LNCaP clone FGC (cell line): ENCODE measurements around the gene FKRP.
"Not testable (repeated sequence)": the region's sequence is repeated elsewhere in the genome, so short reads cannot be mapped to it uniquely, and the experiment has no call there.

ENCODE experiments used
- DNase-seq: peaks from one replicate; pipeline ENCODE4 v3.0.0-alpha.2; 2011; ENCODE audit warnings: low read depth
- H3K4me3 ChIP-seq: 2 replicates; pipeline ENCODE4 v1.5.1; 2011; ENCODE audit warnings: mild to moderate bottlenecking, low read depth, low read length, control low read depth
- CTCF ChIP-seq: IDR thresholded peaks from 2 replicates; pipeline ENCODE4 v1.5.1; 2012; ENCODE audit warnings: mild to moderate bottlenecking; ENCODE audit not compliant: control insufficient read depth, insufficient read depth; ENCODE audit errors: extremely low read depth

Gene FKRP

GRCh38 chr19:46772170-46773017, 26.5 kb downstream of the FKRP start:
- no peak for DNase-seq
- no peak overlapping the region for H3K4me3 ChIP-seq
- no peak for TF ChIP-seq CTCF

- TF ChIP-seq CTCF, result no peak
- no peak for DNase-seq
- H3K4me3 ChIP-seq, result no peak overlapping the region
Measured at GRCh38 chr19:46773018-46773399, 27.2 kb downstream of the FKRP start.

GRCh38 chr19:46775642-46776258, 29.9 kb downstream of the FKRP start:
- H3K4me3 ChIP-seq, result no peak overlapping the region
- no peak for DNase-seq
- no peak for TF ChIP-seq CTCF

- no peak for DNase-seq
- TF ChIP-seq CTCF, result no peak
Measured at GRCh38 chr19:46776927-46777911, 31.4 kb downstream of the FKRP start.

GRCh38 chr19:46777956-46778645, 32.2 kb downstream of the FKRP start:
- DNase-seq, H3K4me3 ChIP-seq: not testable (repeated sequence)

More at GRCh38 chr19:46776927-46777911, 31.4 kb downstream of the FKRP start:
- no peak overlapping the region for H3K4me3 ChIP-seq

- no peak overlapping the region for H3K4me3 ChIP-seq
- no peak for TF ChIP-seq CTCF
Measured at GRCh38 chr19:46782355-46783019, 36.6 kb downstream of the FKRP start.

More at GRCh38 chr19:46782355-46783019, 36.6 kb downstream of the FKRP start:
- no peak for DNase-seq
